Gastrocnemius medialis (tissue), 4 donors: Measurements from ENCODE around the gene DDX54. TPM values are rescaled to one million over a fixed set of nuclear protein-coding genes. Genes with fewer than 3 reads are reported as not detected.

Source experiments
- ATAC-seq, 2 donors: fragments of 150-250 bp; one replicate each; pipeline ENCODE4 v1.9.1; 2016
- DNase-seq, 2 donors: peaks; one replicate each; pipeline ENCODE4 v3.0.0-alpha.2; 2019
- H3K27ac ChIP-seq, 4 donors: fragments of 200-600 bp; sonication (generic); 1 replicate in 1 of 4; 2 replicates in 3 of 4; pipeline ENCODE4 v1.5.1; 2016 to 2018; ENCODE audit warnings: mild to moderate bottlenecking in 2 of 4, moderate library complexity in 1 of 4
- H3K27me3 ChIP-seq, 3 donors: fragments of 200-600 bp; sonication (generic) in 2 of 3; 1 replicate in 1 of 3; 2 replicates in 2 of 3; pipeline versions ENCODE4 v1.5.1 to v1.6.0; 2016 to 2019; ENCODE audit warnings: mild to moderate bottlenecking in 1 of 3, moderate library complexity in 1 of 3
- H3K36me3 ChIP-seq, 2 donors: fragments of 200-600 bp; sonication (generic) in 1 of 2; one replicate each; pipeline ENCODE4 v1.5.1; 2017 to 2018
- H3K4me1 ChIP-seq, 2 donors: fragments of 200-600 bp; sonication (generic) in 1 of 2; one replicate each; pipeline ENCODE4 v1.5.1; 2016 to 2017; ENCODE audit warnings: mild to moderate bottlenecking in 2 of 2
- H3K4me3 ChIP-seq, 4 donors: fragments of 200-600 bp; sonication (generic) in 3 of 4; 1 replicate in 1 of 4; 2 replicates in 3 of 4; pipeline ENCODE4 v1.5.1; 2016 to 2019; ENCODE audit warnings: mild to moderate bottlenecking in 2 of 4
- H3K9me3 ChIP-seq, 3 donors: fragments of 200-600 bp; sonication (generic) in 2 of 3; 1 replicate in 1 of 3; 2 replicates in 2 of 3; pipeline ENCODE4 v1.5.1; 2016 to 2019
- POLR2A ChIP-seq, 2 donors: fragments of 450-650 bp; IDR thresholded peaks; one replicate each; pipeline ENCODE4 v1.6.1; 2017; ENCODE audit warnings: antibody characterized with exemption in 2 of 2, mild to moderate bottlenecking in 2 of 2, moderate library complexity in 2 of 2
- in situ Hi-C, 4 donors: fragments of 200-750 bp; cut with MboI; loops; one replicate each; pipeline versions ENCODE4 v1.15.0 to v1.8.0; 2017; ENCODE audit warnings: low sequenced_read_pairs in 4 of 4
- intact Hi-C: fragments of 100-400 bp; cut with DNase I; formaldehyde crosslinking; loops from one replicate; pipeline ENCODE4 v1.15.1; 2023; ENCODE audit warnings: low total_unique reads
- total RNA-seq, 4 donors: library from RNA; depleted of rRNA; stranded (reverse); fragments of >200 nt; gene quantifications; one replicate each; pipeline versions ENCODE4 v1.1.0 to v1.2.3, GENCODE V29; 2016
- TF ChIP-seq, protein P1 (sequence below), 5 experiments: fragments of 450-650 bp in 3 of 5; fragments of 200-600 bp in 2 of 5; sonication (generic) in 2 of 5; IDR thresholded peaks in 4 of 5; conservative IDR thresholded peaks in 1 of 5; 1 replicate in 4 of 5; 2 replicates in 1 of 5; pipeline ENCODE4 v1.5.1; 2016 to 2019; ENCODE audit warnings: antibody characterized with exemption in 5 of 5, mild to moderate bottlenecking in 3 of 5, moderate library complexity in 3 of 5

The DDX54 gene
- total RNA-seq, 4 donors from 2014 or later: 90.0 to 144 (median 108) TPM

DNA sequence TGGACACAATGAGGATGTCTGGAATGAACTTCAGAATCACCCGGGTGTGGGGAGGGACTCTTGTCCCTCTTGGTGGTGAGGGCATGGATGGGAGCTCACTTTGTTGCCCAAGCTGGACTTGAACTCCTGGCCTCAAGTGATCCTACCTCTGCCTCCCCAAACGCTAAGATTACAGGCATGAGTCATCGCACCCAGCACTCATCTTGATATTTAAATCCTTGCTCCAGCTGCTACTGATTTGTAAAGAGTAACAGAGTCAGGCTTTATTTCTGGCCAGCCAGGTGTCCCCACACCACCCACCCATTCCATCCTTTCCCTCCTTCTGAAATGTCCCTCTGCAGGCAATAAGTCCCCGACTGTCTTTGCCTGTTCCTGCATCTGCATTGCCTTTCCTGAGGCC lies 4.9 kb downstream of the DDX54 start:
- DNase-seq (peak in 1 of 2 donors; percentile 39), ATAC-seq (no peak)
- H3K27me3 ChIP-seq: no peaks in the 10 kb centered on the region
- no peaks in the 10 kb centered on the region for H3K9me3 ChIP-seq
- TF ChIP-seq, protein P1, sequence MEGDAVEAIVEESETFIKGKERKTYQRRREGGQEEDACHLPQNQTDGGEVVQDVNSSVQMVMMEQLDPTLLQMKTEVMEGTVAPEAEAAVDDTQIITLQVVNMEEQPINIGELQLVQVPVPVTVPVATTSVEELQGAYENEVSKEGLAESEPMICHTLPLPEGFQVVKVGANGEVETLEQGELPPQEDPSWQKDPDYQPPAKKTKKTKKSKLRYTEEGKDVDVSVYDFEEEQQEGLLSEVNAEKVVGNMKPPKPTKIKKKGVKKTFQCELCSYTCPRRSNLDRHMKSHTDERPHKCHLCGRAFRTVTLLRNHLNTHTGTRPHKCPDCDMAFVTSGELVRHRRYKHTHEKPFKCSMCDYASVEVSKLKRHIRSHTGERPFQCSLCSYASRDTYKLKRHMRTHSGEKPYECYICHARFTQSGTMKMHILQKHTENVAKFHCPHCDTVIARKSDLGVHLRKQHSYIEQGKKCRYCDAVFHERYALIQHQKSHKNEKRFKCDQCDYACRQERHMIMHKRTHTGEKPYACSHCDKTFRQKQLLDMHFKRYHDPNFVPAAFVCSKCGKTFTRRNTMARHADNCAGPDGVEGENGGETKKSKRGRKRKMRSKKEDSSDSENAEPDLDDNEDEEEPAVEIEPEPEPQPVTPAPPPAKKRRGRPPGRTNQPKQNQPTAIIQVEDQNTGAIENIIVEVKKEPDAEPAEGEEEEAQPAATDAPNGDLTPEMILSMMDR (IDR thresholded peaks at IDR 0.05 in 4 of 5, conservative IDR thresholded peaks at IDR 0.05 in 1 of 5): no peak
- intact Hi-C loops: no loop called here
- no peak overlapping the region for H3K4me3 ChIP-seq
- peaks cover 9 to 11% of the 10 kb centered on the region in 2 donors for H3K4me1 ChIP-seq
- H3K36me3 ChIP-seq: peaks cover 0 to 55% of the 10 kb centered on the region in 2 donors
- in situ Hi-C loops: loop anchor here in 2 of 4 donors (10.0 to 25.0 kb wide), 2 partner anchors 132 to 154 kb away; partner anchors contain the start of gene SLC8B1 (in 1 of the 2)
- no peak overlapping the region for H3K27ac ChIP-seq

DNA sequence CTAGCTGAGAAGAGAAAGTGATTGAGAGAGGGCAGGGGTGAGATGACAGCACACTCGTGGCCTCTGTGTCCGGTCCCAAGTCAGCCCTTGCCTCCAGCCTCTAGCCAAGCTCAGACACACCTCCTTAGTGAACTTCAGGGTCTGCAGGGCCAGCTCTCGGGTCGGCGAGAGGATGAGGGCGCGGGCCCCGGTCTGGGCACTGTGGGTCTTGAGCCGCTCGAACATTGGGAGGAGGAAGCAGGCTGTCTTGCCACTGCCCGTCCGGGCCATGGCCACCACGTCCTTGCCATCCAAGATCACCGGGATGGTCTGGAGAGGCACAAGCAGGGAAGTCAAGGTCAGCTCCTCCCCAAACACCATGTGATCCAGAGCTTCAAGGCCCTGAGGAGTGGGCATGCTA lies 6.3 kb downstream of the DDX54 start:
- no peak overlapping the region for H3K27ac ChIP-seq
- in situ Hi-C loops: loop anchor here in 1 of 4 donors (25.0 kb wide), 1 partner anchor 133 kb away; no protein-coding TSS in a partner anchor
- intact Hi-C loops: no loop called here
- H3K9me3 ChIP-seq: no peaks in the 10 kb centered on the region
- peaks cover 0 to 68% of the 10 kb centered on the region in 2 donors for H3K36me3 ChIP-seq
- H3K27me3 ChIP-seq: no peaks in the 10 kb centered on the region
- no peak overlapping the region for H3K4me3 ChIP-seq
- TF ChIP-seq, protein P1 (IDR thresholded peaks at IDR 0.05 in 4 of 5, conservative IDR thresholded peaks at IDR 0.05 in 1 of 5): no peak
- no peak for TF ChIP-seq POLR2A (IDR thresholded peaks at IDR 0.05)
- H3K4me1 ChIP-seq: peaks cover 4 to 5% of the 10 kb centered on the region in 2 donors
- DNase-seq (no peak), ATAC-seq (no peak)

DNA sequence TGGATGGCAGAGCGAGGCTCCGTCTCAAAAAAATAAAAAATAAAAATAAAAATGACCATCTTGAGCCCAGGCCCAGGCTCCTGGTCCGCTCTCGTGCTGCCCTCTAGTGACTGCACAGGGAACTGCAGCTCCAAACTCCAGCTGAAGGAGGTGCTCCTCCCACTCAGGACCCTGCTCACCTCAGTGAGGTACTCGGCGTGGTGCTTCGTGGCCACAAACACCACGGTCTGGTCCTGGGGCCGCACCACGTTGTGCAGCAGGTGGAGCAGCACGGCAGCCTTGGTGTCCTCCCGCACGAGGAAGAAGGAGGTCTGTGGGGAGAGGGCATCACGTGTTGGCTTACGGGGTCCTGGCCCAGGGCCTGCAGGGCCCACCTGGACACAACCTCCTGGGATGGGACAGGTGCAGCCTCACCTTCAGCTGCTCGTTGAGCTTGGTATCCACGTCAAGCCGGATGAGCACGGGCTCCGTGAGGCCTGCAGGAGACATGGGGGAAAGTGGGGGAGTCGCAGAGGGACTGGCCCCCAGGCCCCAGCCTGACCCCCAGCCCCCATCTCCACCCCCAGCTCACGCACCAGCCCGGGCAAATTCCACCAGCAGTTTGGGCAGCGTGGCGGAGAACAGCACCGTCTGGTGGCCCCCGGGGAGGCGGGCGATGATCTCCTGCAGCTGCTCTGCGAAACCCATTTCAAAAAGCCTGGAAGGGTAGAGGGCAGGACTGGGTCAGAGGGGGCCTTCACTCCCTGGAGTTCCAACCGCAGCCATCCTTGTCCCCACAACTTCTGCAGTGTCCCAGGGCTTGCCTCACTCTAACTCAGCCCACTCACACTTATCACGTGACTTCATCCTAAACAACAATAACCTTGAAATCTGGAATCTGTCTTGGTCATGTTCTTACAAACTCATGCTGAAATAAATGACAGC lies 10.6 kb downstream of the DDX54 start:
- no peaks in the 10 kb centered on the region for H3K27me3 ChIP-seq
- no peak overlapping the region for H3K4me3 ChIP-seq
- peaks cover 0 to 97% of the 10 kb centered on the region in 2 donors for H3K36me3 ChIP-seq
- in situ Hi-C loops (loop anchor here in 1 of 4 donors (25.0 kb wide), 1 partner anchor 138 kb away; no protein-coding TSS in a partner anchor), intact Hi-C loops (loop anchor here (5.0 kb wide), 1 partner anchor 127 kb away; no protein-coding TSS in a partner anchor)
- H3K9me3 ChIP-seq: no peaks in the 10 kb centered on the region
- H3K27ac ChIP-seq: no peak overlapping the region
- DNase-seq (peak in 1 of 2 donors; percentile 38), ATAC-seq (peak in 1 of 2 donors; percentile 69)
- TF ChIP-seq, protein P1 (IDR thresholded peaks at IDR 0.05 in 4 of 5, conservative IDR thresholded peaks at IDR 0.05 in 1 of 5): peak; percentile 62 to 97 (median 86)
- TF ChIP-seq POLR2A (IDR thresholded peaks at IDR 0.05): no peak
- H3K4me1 ChIP-seq: no peaks in the 10 kb centered on the region

DNA sequence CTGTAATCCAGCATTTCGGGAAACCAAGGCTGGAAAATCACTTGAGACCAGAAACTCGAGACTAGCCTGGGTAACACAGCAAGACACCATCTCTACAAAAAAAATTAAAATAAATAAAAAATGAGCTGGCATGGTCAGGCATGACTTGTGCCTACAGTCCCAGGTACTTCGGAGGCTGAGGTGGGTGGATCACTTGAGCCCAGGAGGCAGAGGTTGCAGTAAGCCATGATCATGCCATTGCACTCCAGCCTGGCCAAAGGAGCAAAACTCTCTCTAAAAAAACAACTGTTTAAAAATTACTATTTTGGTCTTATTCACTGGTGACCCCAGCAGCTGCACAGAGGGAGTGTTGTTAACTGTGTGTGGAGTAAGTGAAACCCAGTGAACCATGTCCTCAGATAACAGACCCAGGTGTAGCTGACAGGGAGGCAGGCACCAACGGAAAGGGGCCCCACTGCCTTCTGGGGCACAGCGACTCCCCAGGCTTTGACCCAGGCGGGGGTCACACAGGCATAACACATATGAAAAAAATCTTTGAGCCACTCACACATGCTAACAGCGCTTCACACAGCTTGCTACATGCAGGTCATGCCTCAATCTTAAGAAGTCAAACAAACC lies 12.1 kb downstream of the DDX54 start:
- H3K27me3 ChIP-seq: no peaks in the 10 kb centered on the region
- H3K4me3 ChIP-seq: no peak overlapping the region
- no peaks in the 10 kb centered on the region for H3K9me3 ChIP-seq
- H3K4me1 ChIP-seq: no peaks in the 10 kb centered on the region
- no peak overlapping the region for H3K27ac ChIP-seq
- ATAC-seq: no peak
- in situ Hi-C loops: no loop called here
- DNase-seq: no peak
- TF ChIP-seq POLR2A (IDR thresholded peaks at IDR 0.05): no peak
- TF ChIP-seq, protein P1 (IDR thresholded peaks at IDR 0.05 in 4 of 5, conservative IDR thresholded peaks at IDR 0.05 in 1 of 5): no peak
- H3K36me3 ChIP-seq: peaks cover 3 to 97% of the 10 kb centered on the region in 2 donors
- intact Hi-C loops: loop anchor here (5.0 kb wide), 1 partner anchor 126 kb away; no protein-coding TSS in a partner anchor
